ENCODE measurements around the gene ERGIC2. TPM values are rescaled to one million over a fixed set of nuclear protein-coding genes. Genes with fewer than 3 reads are reported as not detected.

ERGIC2 gene
- total RNA-seq, 2 donors from 2014 or later: 27.9 to 56.8 TPM

- intact Hi-C loops (cut with DNase I): loop anchor here (10.0 kb wide), 1 partner anchor 222 kb away; no protein-coding TSS in a partner anchor
- H3K4me3 ChIP-seq: no peak overlapping the region
- H3K27ac ChIP-seq: no peak overlapping the region
- H3K36me3 ChIP-seq: no peaks in the 10 kb centered on the region
- WGBS: 92% methylated on average over 2 of the region's 2 CpGs
- DNase-seq (ENCODE audit: low spot score): no peak
- TF ChIP-seq POLR2AphosphoS5 (IDR thresholded peaks at IDR 0.05) (no peak), CTCF (IDR thresholded peaks at IDR 0.05) (no peak), POLR2A (IDR thresholded peaks at IDR 0.05) (no peak)
- H3K4me1 ChIP-seq (replicated peaks): no peaks in the 10 kb centered on the region
- H3K27me3 ChIP-seq (replicated peaks; ENCODE audit: insufficient read depth): no peaks in the 10 kb centered on the region
- no peaks in the 10 kb centered on the region for H3K9me3 ChIP-seq
These were observed 74.3 kb downstream of the ERGIC2 start for GRCh38 chr12:29306682-29307081.

GRCh38 chr12:29306266-29306665, 74.7 kb downstream of the ERGIC2 start:
- no peaks in the 10 kb centered on the region for H3K36me3 ChIP-seq
- no peaks in the 10 kb centered on the region for H3K27me3 ChIP-seq (replicated peaks; ENCODE audit: insufficient read depth)
- no peak overlapping the region for H3K27ac ChIP-seq
- intact Hi-C loops (cut with DNase I): loop anchor here (10.0 kb wide), 1 partner anchor 221 kb away; no protein-coding TSS in a partner anchor
- WGBS: 95% methylated on average over 2 of the region's 2 CpGs
- no peaks in the 10 kb centered on the region for H3K9me3 ChIP-seq
- no peak overlapping the region for H3K4me3 ChIP-seq
- no peak for TF ChIP-seq CTCF (IDR thresholded peaks at IDR 0.05)
- no peak for TF ChIP-seq POLR2A (IDR thresholded peaks at IDR 0.05)
- no peak for TF ChIP-seq POLR2AphosphoS5 (IDR thresholded peaks at IDR 0.05)
- no peak for DNase-seq (ENCODE audit: low spot score)
- H3K4me1 ChIP-seq (replicated peaks): no peaks in the 10 kb centered on the region

GRCh38 chr12:29304388-29304787, 76.6 kb downstream of the ERGIC2 start:
- no peak overlapping the region for H3K4me3 ChIP-seq
- no peak for DNase-seq (ENCODE audit: low spot score)
- TF ChIP-seq CTCF (IDR thresholded peaks at IDR 0.05) (no peak), POLR2AphosphoS5 (IDR thresholded peaks at IDR 0.05) (no peak), POLR2A (IDR thresholded peaks at IDR 0.05) (no peak)

GRCh38 chr12:29301114-29301513, 79.9 kb downstream of the ERGIC2 start:
- DNase-seq (ENCODE audit: low spot score): no peak
- Histone ChIP-seq H3K9me3 (no peaks in the 10 kb centered on the region), H3K27ac (no peak overlapping the region), H3K4me1 (replicated peaks) (no peaks in the 10 kb centered on the region), H3K36me3 (no peaks in the 10 kb centered on the region), H3K27me3 (replicated peaks; ENCODE audit: insufficient read depth) (no peaks in the 10 kb centered on the region), H3K4me3 (no peak overlapping the region)
- 87% methylated on average over 3 of the region's 3 CpGs for WGBS
- intact Hi-C loops (cut with DNase I): loop anchor here (10.0 kb wide), 1 partner anchor 216 kb away; no protein-coding TSS in a partner anchor
- TF ChIP-seq CTCF (IDR thresholded peaks at IDR 0.05) (no peak), POLR2AphosphoS5 (IDR thresholded peaks at IDR 0.05) (no peak), POLR2A (IDR thresholded peaks at IDR 0.05) (no peak)

More at GRCh38 chr12:29304388-29304787, 76.6 kb downstream of the ERGIC2 start:
- Histone ChIP-seq H3K4me1 (replicated peaks) (no peaks in the 10 kb centered on the region), H3K27me3 (replicated peaks; ENCODE audit: insufficient read depth) (no peaks in the 10 kb centered on the region), H3K9me3 (no peaks in the 10 kb centered on the region), H3K36me3 (no peaks in the 10 kb centered on the region), H3K27ac (no peak overlapping the region)
- intact Hi-C loops (cut with DNase I): loop anchor here (10.0 kb wide), 1 partner anchor 220 kb away; no protein-coding TSS in a partner anchor

GRCh38 chr12:29299633-29300032, 81.3 kb downstream of the ERGIC2 start:
- Histone ChIP-seq H3K27ac (no peak overlapping the region), H3K4me1 (replicated peaks) (no peaks in the 10 kb centered on the region), H3K9me3 (no peaks in the 10 kb centered on the region), H3K4me3 (no peak overlapping the region), H3K27me3 (replicated peaks; ENCODE audit: insufficient read depth) (no peaks in the 10 kb centered on the region), H3K36me3 (no peaks in the 10 kb centered on the region)
- WGBS: 94% methylated on average over 2 of the region's 2 CpGs
- DNase-seq (ENCODE audit: low spot score): no peak
- intact Hi-C loops (cut with DNase I): loop anchor here (10.0 kb wide), 1 partner anchor 215 kb away; no protein-coding TSS in a partner anchor
- TF ChIP-seq POLR2A (IDR thresholded peaks at IDR 0.05) (no peak), POLR2AphosphoS5 (IDR thresholded peaks at IDR 0.05) (no peak), CTCF (IDR thresholded peaks at IDR 0.05) (no peak)
